Measurements from ENCODE around the gene CPA4. TPM values are rescaled to one million over a fixed set of nuclear protein-coding genes. Genes with fewer than 3 reads are reported as not detected.

CPA4 gene
- total and polyA plus RNA-seq, 7 donors: 0.06 TPM; not detected in 6

GRCh38 chr7:130299866-130300265 lies 6.9 kb downstream of the CPA4 start:
- WGBS, 2 donors: 90 to 94% methylated on average over 7 of the region's 7 CpGs
- DNase-seq: no peak

GRCh38 chr7:130301501-130302020 lies 8.6 kb downstream of the CPA4 start:
- no peak overlapping the region for H3K27ac ChIP-seq
- no peak overlapping the region for H3K4me3 ChIP-seq
- WGBS, 2 donors: 76 to 84% methylated on average over 8 of the region's 8 CpGs
- DNase-seq: no peak
- H3K9me3 ChIP-seq: no peaks in the 10 kb centered on the region
- no peak for TF ChIP-seq POLR2A (IDR thresholded peaks at IDR 0.05)
- TF ChIP-seq, protein P1, sequence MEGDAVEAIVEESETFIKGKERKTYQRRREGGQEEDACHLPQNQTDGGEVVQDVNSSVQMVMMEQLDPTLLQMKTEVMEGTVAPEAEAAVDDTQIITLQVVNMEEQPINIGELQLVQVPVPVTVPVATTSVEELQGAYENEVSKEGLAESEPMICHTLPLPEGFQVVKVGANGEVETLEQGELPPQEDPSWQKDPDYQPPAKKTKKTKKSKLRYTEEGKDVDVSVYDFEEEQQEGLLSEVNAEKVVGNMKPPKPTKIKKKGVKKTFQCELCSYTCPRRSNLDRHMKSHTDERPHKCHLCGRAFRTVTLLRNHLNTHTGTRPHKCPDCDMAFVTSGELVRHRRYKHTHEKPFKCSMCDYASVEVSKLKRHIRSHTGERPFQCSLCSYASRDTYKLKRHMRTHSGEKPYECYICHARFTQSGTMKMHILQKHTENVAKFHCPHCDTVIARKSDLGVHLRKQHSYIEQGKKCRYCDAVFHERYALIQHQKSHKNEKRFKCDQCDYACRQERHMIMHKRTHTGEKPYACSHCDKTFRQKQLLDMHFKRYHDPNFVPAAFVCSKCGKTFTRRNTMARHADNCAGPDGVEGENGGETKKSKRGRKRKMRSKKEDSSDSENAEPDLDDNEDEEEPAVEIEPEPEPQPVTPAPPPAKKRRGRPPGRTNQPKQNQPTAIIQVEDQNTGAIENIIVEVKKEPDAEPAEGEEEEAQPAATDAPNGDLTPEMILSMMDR (IDR thresholded peaks at IDR 0.05): no peak
- no peak for TF ChIP-seq EP300 (IDR thresholded peaks at IDR 0.05)
- TF ChIP-seq POLR2AphosphoS5 (IDR thresholded peaks at IDR 0.05): no peak
- no peaks in the 10 kb centered on the region for H3K36me3 ChIP-seq
- no peaks in the 10 kb centered on the region for H3K4me1 ChIP-seq
- H3K27me3 ChIP-seq: no peaks in the 10 kb centered on the region
- intact Hi-C loops (cut with DNase I): no loop called here

More at GRCh38 chr7:130299866-130300265, 6.9 kb downstream of the CPA4 start:
- no peak overlapping the region for H3K4me3 ChIP-seq
- H3K9me3 ChIP-seq: no peaks in the 10 kb centered on the region
- H3K27me3 ChIP-seq: no peaks in the 10 kb centered on the region
- H3K27ac ChIP-seq: no peak overlapping the region
- H3K36me3 ChIP-seq: no peaks in the 10 kb centered on the region
- TF ChIP-seq EP300 (IDR thresholded peaks at IDR 0.05): no peak
- TF ChIP-seq POLR2AphosphoS5 (IDR thresholded peaks at IDR 0.05): no peak
- no peak for TF ChIP-seq POLR2A (IDR thresholded peaks at IDR 0.05)
- TF ChIP-seq, protein P1 (IDR thresholded peaks at IDR 0.05): no peak
- H3K4me1 ChIP-seq: no peaks in the 10 kb centered on the region
- intact Hi-C loops (cut with DNase I): no loop called here

- Histone ChIP-seq H3K27ac (no peak overlapping the region), H3K27me3 (no peaks in the 10 kb centered on the region), H3K36me3 (no peaks in the 10 kb centered on the region), H3K4me1 (no peaks in the 10 kb centered on the region), H3K4me3 (no peak overlapping the region), H3K9me3 (no peaks in the 10 kb centered on the region)
- TF ChIP-seq POLR2A (IDR thresholded peaks at IDR 0.05) (no peak), EP300 (IDR thresholded peaks at IDR 0.05) (no peak), POLR2AphosphoS5 (IDR thresholded peaks at IDR 0.05) (no peak)
- TF ChIP-seq, protein P1 (IDR thresholded peaks at IDR 0.05): no peak
- DNase-seq: no peak
- intact Hi-C loops (cut with DNase I): no loop called here
Measured at GRCh38 chr7:130302649-130303048, 9.7 kb downstream of the CPA4 start.

- no peak for TF ChIP-seq POLR2AphosphoS5 (IDR thresholded peaks at IDR 0.05)
- no peak for TF ChIP-seq POLR2A (IDR thresholded peaks at IDR 0.05)
- TF ChIP-seq, protein P1 (IDR thresholded peaks at IDR 0.05): no peak
- no peak for TF ChIP-seq EP300 (IDR thresholded peaks at IDR 0.05)
- intact Hi-C loops (cut with DNase I): no loop called here
- no peaks in the 10 kb centered on the region for H3K9me3 ChIP-seq
- no peak overlapping the region for H3K27ac ChIP-seq
- no peak for DNase-seq
- H3K4me3 ChIP-seq: no peak overlapping the region
- H3K4me1 ChIP-seq: no peaks in the 10 kb centered on the region
- no peaks in the 10 kb centered on the region for H3K27me3 ChIP-seq
- no peaks in the 10 kb centered on the region for H3K36me3 ChIP-seq
- 55 to 71% methylated on average over 2 of the region's 2 CpGs for whole genome bisulfite sequencing, 2 donors
Measured at GRCh38 chr7:130303127-130303526, 10.2 kb downstream of the CPA4 start.

DNA sequence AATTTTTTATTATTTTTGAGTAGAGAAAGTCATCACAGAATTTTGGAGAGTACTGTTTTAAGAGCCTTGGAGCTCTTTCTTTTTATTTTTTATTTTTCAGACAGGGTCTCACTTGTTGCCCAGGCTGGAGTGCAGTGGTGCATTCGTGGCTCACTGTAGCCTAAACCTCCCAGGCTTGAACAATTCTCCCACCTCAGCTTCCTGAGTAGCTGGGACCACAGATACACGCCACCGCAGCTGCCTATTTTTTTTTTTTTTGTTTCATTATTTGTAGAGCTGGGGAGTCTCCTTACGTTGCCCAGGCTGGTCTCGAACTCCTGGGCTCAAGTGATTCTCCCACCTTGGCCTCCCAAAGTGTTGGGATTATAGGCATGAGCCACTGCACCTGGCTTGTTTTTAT lies 10.6 kb downstream of the CPA4 start:
- Histone ChIP-seq H3K4me3 (no peak overlapping the region), H3K27ac (no peak overlapping the region), H3K4me1 (no peaks in the 10 kb centered on the region), H3K36me3 (no peaks in the 10 kb centered on the region), H3K9me3 (no peaks in the 10 kb centered on the region), H3K27me3 (no peaks in the 10 kb centered on the region)
- TF ChIP-seq POLR2A (IDR thresholded peaks at IDR 0.05): no peak
- TF ChIP-seq, protein P1 (IDR thresholded peaks at IDR 0.05): no peak
- TF ChIP-seq POLR2AphosphoS5 (IDR thresholded peaks at IDR 0.05): no peak
- no peak for TF ChIP-seq EP300 (IDR thresholded peaks at IDR 0.05)
- intact Hi-C loops (cut with DNase I): no loop called here
- DNase-seq: no peak
- 53 to 77% methylated on average over 5 of the region's 5 CpGs for WGBS, 2 donors
